OCI-LY3 (cell line): Measurements from ENCODE around the gene BLOC1S4.

Experiments
- H2AFZ ChIP-seq: fragments of 200-600, 300-600 bp; shearing (Covaris generic); 2 replicates; pipeline ENCODE4 v1.6.0; 2014; ENCODE audit warnings: antibody characterized with exemption, low read depth, low read length
- H3K27ac ChIP-seq: fragments of 200-600, 300-600 bp; sonication (generic); 2 replicates; pipeline ENCODE4 v1.5.1; 2014; ENCODE audit warnings: mild to moderate bottlenecking, low read length, moderate library complexity, mixed read lengths
- H3K27me3 ChIP-seq: fragments of 200-600, 300-600 bp; sonication (generic); 2 replicates; pipeline ENCODE4 v1.6.1; 2014; ENCODE audit warnings: low read depth, low read length, mixed read lengths
- H3K36me3 ChIP-seq: fragments of 200-600, 300-600 bp; sonication (generic); replicated peaks from 2 replicates; pipeline ENCODE3; 2014; ENCODE audit warnings: low read depth, low read length, mixed read lengths
- H3K4me1 ChIP-seq: fragments of 300-600, 200-600 bp; sonication (generic); 2 replicates; pipeline ENCODE4 v1.6.1; 2014; ENCODE audit warnings: low read length, mixed read lengths
- H3K4me2 ChIP-seq: fragments of 200-600, 300-600 bp; sonication (generic); 2 replicates; pipeline ENCODE4 v1.6.1; 2014; ENCODE audit warnings: low read length, mixed read lengths
- H3K4me3 ChIP-seq: fragments of 300-600, 200-600 bp; sonication (generic); 2 replicates; pipeline ENCODE4 v1.5.1; 2014; ENCODE audit warnings: antibody characterized with exemption, mild to moderate bottlenecking, low read length, moderate library complexity
- H3K79me2 ChIP-seq: fragments of 300-600, 200-600 bp; shearing (Covaris generic); 2 replicates; pipeline ENCODE4 v1.6.1; 2014; ENCODE audit warnings: mild to moderate bottlenecking, low read length, mixed read lengths
- H3K9ac ChIP-seq: fragments of 300-600, 200-600 bp; shearing (Covaris generic); 2 replicates; pipeline ENCODE4 v1.6.0; 2014; ENCODE audit warnings: mild to moderate bottlenecking, low read length, moderate library complexity
- H3K9me3 ChIP-seq: fragments of 200-600, 300-600 bp; shearing (Covaris generic); 2 replicates; pipeline ENCODE4 v1.6.1; 2014; ENCODE audit warnings: low read length, mixed read lengths; ENCODE audit not compliant: insufficient read depth
- H4K20me1 ChIP-seq: fragments of 200-600, 300-600 bp; sonication (generic); 2 replicates; pipeline ENCODE4 v1.6.1; 2016; ENCODE audit warnings: low read length, mixed read lengths; ENCODE audit not compliant: insufficient read depth
- CTCF ChIP-seq: fragments of 200-600, 300-600 bp; sonication (generic); IDR thresholded peaks from 2 replicates; pipeline ENCODE4 v1.5.1; 2014; ENCODE audit warnings: antibody characterized with exemption, low read length, low read depth
- EZH2phosphoT487 ChIP-seq: fragments of 200-600 bp; shearing (Covaris generic); IDR thresholded peaks from 2 replicates; pipeline ENCODE4 v1.6.1; 2018; ENCODE audit warnings: antibody characterized with exemption, mixed run types, low read depth

BLOC1S4 gene

GRCh38 chr4:6680372-6681034 is 35.5 kb upstream of the BLOC1S4 start:
- H3K79me2 ChIP-seq: peaks cover 25% of the 10 kb centered on the region
- H3K36me3 ChIP-seq: peaks cover 34% of the 10 kb centered on the region
- H3K27me3 ChIP-seq: no peaks in the 10 kb centered on the region
- no peak overlapping the region for H3K4me2 ChIP-seq
- no peaks in the 10 kb centered on the region for H3K9me3 ChIP-seq
- H3K4me3 ChIP-seq: no peak overlapping the region
- no peak overlapping the region for H2AFZ ChIP-seq
- no peak overlapping the region for H3K9ac ChIP-seq
- H3K4me1 ChIP-seq: peaks cover 7% of the 10 kb centered on the region
- TF ChIP-seq CTCF (no peak), EZH2phosphoT487 (no peak)
- no peak overlapping the region for H3K27ac ChIP-seq
- H4K20me1 ChIP-seq: peaks cover 10% of the 10 kb centered on the region

- TF ChIP-seq EZH2phosphoT487: no peak
- peak; percentile 51 for TF ChIP-seq CTCF
- Histone ChIP-seq H3K36me3 (peaks cover 27% of the 10 kb centered on the region), H3K9ac (no peak overlapping the region), H3K79me2 (peaks cover 19% of the 10 kb centered on the region), H3K9me3 (no peaks in the 10 kb centered on the region), H3K4me1 (no peaks in the 10 kb centered on the region), H3K4me3 (no peak overlapping the region), H3K27me3 (no peaks in the 10 kb centered on the region), H4K20me1 (peaks cover 5% of the 10 kb centered on the region; the same call in 1 of the 2 replicates), H2AFZ (no peak overlapping the region), H3K4me2 (no peak overlapping the region), H3K27ac (no peak overlapping the region)
Observed at GRCh38 chr4:6681191-6681590, 34.8 kb upstream of the BLOC1S4 start.

GRCh38 chr4:6682862-6683590 is 32.9 kb upstream of the BLOC1S4 start:
- Histone ChIP-seq H2AFZ (no peak overlapping the region), H3K79me2 (0 out of 2 replicates have a peak, but pooled peaks cover 5% of the 10 kb centered on the region), H3K4me3 (no peak overlapping the region), H3K36me3 (peaks cover 15% of the 10 kb centered on the region), H3K27ac (no peak overlapping the region), H3K4me2 (no peak overlapping the region), H3K9me3 (no peaks in the 10 kb centered on the region), H3K27me3 (no peaks in the 10 kb centered on the region), H3K4me1 (no peaks in the 10 kb centered on the region), H4K20me1 (no peaks in the 10 kb centered on the region), H3K9ac (no peak overlapping the region)
- no peak for TF ChIP-seq CTCF
- TF ChIP-seq EZH2phosphoT487: no peak

GRCh38 chr4:6684656-6685055 is 31.3 kb upstream of the BLOC1S4 start:
- no peak for TF ChIP-seq EZH2phosphoT487
- no peak for TF ChIP-seq CTCF

More at GRCh38 chr4:6684656-6685055, 31.3 kb upstream of the BLOC1S4 start:
- Histone ChIP-seq H3K4me1 (no peaks in the 10 kb centered on the region), H3K36me3 (peaks cover 5% of the 10 kb centered on the region), H3K79me2 (no peaks in the 10 kb centered on the region), H3K27me3 (no peaks in the 10 kb centered on the region), H3K9me3 (no peaks in the 10 kb centered on the region), H3K9ac (no peak overlapping the region), H4K20me1 (no peaks in the 10 kb centered on the region), H3K4me2 (no peak overlapping the region), H2AFZ (no peak overlapping the region), H3K27ac (no peak overlapping the region), H3K4me3 (no peak overlapping the region)
